ENCODE results near the gene SHROOM4. TPM values are rescaled to one million over a fixed set of nuclear protein-coding genes. Genes with fewer than 3 reads are reported as not detected.

The SHROOM4 gene
- total RNA-seq, 1 experiment from 2014 or later, result 7.1 TPM

DNA sequence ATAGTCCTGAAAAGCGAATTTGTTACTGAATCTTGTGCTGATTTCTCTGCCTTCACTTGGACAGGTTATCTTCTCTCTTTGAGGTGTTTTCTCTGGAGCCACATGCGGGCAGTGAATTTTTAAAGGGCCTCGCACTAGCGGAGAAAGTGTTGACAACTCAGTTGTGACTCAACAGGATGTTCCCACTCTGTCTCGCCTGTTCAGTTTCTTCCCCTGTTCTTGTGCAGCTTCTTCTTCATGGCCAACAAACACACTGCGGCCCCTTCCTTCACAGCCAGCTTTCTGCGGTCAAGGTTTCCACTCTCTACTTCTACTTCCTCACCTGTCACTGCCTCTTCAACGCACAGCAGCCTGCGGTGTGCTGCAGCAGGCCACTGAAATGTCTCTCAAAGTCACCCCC, 1.1 kb upstream of the SHROOM4 start (continued):
- TF ChIP-seq, protein P1, sequence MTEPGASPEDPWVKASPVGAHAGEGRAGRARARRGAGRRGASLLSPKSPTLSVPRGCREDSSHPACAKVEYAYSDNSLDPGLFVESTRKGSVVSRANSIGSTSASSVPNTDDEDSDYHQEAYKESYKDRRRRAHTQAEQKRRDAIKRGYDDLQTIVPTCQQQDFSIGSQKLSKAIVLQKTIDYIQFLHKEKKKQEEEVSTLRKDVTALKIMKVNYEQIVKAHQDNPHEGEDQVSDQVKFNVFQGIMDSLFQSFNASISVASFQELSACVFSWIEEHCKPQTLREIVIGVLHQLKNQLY (CRISPR knock-in tag; IDR thresholded peaks at IDR 0.05), result no peak
- TF ChIP-seq RORB (CRISPR knock-in tag; IDR thresholded peaks at IDR 0.05), result no peak
- TF ChIP-seq, protein P2, sequence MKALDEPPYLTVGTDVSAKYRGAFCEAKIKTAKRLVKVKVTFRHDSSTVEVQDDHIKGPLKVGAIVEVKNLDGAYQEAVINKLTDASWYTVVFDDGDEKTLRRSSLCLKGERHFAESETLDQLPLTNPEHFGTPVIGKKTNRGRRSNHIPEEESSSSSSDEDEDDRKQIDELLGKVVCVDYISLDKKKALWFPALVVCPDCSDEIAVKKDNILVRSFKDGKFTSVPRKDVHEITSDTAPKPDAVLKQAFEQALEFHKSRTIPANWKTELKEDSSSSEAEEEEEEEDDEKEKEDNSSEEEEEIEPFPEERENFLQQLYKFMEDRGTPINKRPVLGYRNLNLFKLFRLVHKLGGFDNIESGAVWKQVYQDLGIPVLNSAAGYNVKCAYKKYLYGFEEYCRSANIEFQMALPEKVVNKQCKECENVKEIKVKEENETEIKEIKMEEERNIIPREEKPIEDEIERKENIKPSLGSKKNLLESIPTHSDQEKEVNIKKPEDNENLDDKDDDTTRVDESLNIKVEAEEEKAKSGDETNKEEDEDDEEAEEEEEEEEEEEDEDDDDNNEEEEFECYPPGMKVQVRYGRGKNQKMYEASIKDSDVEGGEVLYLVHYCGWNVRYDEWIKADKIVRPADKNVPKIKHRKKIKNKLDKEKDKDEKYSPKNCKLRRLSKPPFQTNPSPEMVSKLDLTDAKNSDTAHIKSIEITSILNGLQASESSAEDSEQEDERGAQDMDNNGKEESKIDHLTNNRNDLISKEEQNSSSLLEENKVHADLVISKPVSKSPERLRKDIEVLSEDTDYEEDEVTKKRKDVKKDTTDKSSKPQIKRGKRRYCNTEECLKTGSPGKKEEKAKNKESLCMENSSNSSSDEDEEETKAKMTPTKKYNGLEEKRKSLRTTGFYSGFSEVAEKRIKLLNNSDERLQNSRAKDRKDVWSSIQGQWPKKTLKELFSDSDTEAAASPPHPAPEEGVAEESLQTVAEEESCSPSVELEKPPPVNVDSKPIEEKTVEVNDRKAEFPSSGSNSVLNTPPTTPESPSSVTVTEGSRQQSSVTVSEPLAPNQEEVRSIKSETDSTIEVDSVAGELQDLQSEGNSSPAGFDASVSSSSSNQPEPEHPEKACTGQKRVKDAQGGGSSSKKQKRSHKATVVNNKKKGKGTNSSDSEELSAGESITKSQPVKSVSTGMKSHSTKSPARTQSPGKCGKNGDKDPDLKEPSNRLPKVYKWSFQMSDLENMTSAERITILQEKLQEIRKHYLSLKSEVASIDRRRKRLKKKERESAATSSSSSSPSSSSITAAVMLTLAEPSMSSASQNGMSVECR (CRISPR knock-in tag; IDR thresholded peaks at IDR 0.05; ENCODE audit: borderline replicate concordance), result no peak

DNA sequence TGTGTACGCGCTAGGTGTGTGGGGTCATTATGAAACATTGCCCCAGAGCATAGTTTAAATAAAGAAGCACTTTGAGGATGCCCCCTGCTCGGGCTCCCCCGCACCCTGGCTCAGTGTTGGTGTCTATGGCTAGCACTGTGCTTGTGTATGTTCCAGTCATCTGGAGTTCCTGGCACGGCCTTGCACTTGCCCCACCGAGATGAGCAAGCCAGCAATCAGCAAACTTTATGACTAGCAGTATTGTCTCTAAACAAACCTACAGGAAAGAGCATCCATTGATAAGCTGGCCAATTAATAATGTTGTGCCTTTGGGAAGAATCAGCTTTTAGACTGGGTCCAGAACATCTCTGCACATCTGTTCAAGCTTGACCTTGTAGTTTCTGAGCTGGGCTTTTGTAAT, 707 bp upstream of the SHROOM4 start:
- Mint-ChIP-seq H3K27me3 (ENCODE audit: low read depth) (peaks cover 6% of the 10 kb centered on the region; the same call in 1 of the 2 replicates), H3K36me3 (no peaks in the 10 kb centered on the region; the same call in 1 of the 2 replicates), H3K9me3 (no peaks in the 10 kb centered on the region), H3K4me1 (peaks cover 24% of the 10 kb centered on the region), H3K4me3 (peak overlapping the region; percentile 81), H3K27ac (peak overlapping the region; percentile 60; the same call in 1 of the 2 replicates)
- DNase-seq (ENCODE audit: low spot score), result no peak
- no peak for ATAC-seq
- TF ChIP-seq ZNF121 (CRISPR knock-in tag; IDR thresholded peaks at IDR 0.05) (no peak), KAT7 (CRISPR knock-in tag; IDR thresholded peaks at IDR 0.05; ENCODE audit: borderline replicate concordance) (no peak), ZBTB21 (CRISPR knock-in tag; IDR thresholded peaks at IDR 0.05; ENCODE audit: borderline replicate concordance) (no peak), JUN (CRISPR knock-in tag; IDR thresholded peaks at IDR 0.05) (no peak), ETV6 (CRISPR knock-in tag; IDR thresholded peaks at IDR 0.05) (no peak)
- CTCF ChIA-PET, result no interaction called here
- POLR2A ChIA-PET, result no interaction called here

DNA sequence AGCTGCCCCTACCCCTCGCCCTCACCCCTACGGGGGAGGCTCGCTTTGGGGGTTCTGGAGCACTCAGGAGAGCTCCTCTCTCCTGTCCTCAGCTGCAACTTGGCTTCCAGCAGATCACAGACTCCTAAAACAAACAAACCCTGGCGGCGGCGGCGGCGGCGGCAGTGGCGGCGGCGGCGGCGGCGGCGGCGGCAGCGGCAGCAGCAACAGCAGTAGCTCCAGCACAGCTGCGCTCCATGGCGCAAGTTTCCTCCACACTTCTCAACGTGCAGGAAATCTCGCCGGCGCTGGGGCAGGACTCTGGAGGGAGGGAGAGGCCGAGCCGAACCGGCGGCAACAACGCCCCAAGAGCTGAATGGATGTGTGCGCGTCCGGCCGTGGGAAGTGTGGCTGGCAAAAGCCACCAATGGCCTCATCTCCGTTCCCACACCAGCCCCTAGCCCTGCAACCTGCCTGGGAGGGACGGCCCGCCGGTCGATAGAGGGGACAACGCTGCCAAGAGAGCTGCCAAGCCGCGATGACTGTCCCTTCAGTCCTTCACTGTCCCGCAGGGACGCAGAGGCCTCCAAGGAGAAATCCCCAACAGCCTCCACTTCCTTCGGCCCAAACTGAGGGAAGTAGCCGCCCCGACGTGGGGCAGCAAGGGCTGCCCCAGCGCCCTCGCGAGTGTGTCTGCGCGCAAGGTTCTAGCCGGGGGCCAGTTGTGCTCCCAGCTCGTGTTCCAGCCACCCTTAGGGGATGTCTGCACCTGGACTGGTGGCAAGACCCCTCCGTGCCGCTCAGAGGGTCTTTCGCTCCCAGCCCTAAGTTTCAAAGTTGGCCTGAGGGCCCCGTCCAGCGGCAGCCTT, 775 bp downstream of the SHROOM4 start:
- no peaks in the 10 kb centered on the region for H3K9me3 Mint-ChIP-seq
- ATAC-seq (0 out of 2 replicates have a peak, but pooled peaks have one; percentile 4), DNase-seq (ENCODE audit: low spot score) (peak; percentile 28)
- H3K4me1 Mint-ChIP-seq, result peaks cover 24% of the 10 kb centered on the region
- peaks cover 6% of the 10 kb centered on the region; the same call in 1 of the 2 replicates for H3K27me3 Mint-ChIP-seq (ENCODE audit: low read depth)
- POLR2A ChIA-PET, result interaction anchor here (0.6 kb wide), 1 partner anchor 665 kb away, joined by 4 read pairs; no protein-coding TSS in a partner anchor
- peak overlapping the region; percentile 81 for H3K4me3 Mint-ChIP-seq
- H3K36me3 Mint-ChIP-seq, result no peaks in the 10 kb centered on the region; the same call in 1 of the 2 replicates
- TF ChIP-seq ZNF138 (CRISPR knock-in tag; conservative IDR thresholded peaks at IDR 0.05), result no peak
- TF ChIP-seq ZNF263 (CRISPR knock-in tag; IDR thresholded peaks at IDR 0.05; ENCODE audit: low read depth), result 0 out of 2 replicates have a peak, but pooled peaks have one; percentile 26
- TF ChIP-seq, protein P3, sequence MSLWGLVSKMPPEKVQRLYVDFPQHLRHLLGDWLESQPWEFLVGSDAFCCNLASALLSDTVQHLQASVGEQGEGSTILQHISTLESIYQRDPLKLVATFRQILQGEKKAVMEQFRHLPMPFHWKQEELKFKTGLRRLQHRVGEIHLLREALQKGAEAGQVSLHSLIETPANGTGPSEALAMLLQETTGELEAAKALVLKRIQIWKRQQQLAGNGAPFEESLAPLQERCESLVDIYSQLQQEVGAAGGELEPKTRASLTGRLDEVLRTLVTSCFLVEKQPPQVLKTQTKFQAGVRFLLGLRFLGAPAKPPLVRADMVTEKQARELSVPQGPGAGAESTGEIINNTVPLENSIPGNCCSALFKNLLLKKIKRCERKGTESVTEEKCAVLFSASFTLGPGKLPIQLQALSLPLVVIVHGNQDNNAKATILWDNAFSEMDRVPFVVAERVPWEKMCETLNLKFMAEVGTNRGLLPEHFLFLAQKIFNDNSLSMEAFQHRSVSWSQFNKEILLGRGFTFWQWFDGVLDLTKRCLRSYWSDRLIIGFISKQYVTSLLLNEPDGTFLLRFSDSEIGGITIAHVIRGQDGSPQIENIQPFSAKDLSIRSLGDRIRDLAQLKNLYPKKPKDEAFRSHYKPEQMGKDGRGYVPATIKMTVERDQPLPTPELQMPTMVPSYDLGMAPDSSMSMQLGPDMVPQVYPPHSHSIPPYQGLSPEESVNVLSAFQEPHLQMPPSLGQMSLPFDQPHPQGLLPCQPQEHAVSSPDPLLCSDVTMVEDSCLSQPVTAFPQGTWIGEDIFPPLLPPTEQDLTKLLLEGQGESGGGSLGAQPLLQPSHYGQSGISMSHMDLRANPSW (CRISPR knock-in tag; conservative IDR thresholded peaks at IDR 0.05; ENCODE audit: low read depth), result no peak
- CTCF ChIA-PET, result interaction anchor here (0.6 to 0.9 kb wide), 2 partner anchors 43 to 112 kb away, joined by 3 to 4 read pairs; no protein-coding TSS in a partner anchor
- H3K27ac Mint-ChIP-seq, result no peak overlapping the region

All from WTC11 (cell line).